Ramos (cell line): ENCODE data around the gene LAP3.

Source experiments
- in situ Hi-C: fragments of 300-500 bp; cut with MboI; formaldehyde crosslinking; loops from one replicate; pipeline ENCODE4 v1.14.3; 2022; ENCODE audit warnings: low sequenced_read_pairs; ENCODE audit not compliant: unreplicated experiment

LAP3 gene

DNA sequence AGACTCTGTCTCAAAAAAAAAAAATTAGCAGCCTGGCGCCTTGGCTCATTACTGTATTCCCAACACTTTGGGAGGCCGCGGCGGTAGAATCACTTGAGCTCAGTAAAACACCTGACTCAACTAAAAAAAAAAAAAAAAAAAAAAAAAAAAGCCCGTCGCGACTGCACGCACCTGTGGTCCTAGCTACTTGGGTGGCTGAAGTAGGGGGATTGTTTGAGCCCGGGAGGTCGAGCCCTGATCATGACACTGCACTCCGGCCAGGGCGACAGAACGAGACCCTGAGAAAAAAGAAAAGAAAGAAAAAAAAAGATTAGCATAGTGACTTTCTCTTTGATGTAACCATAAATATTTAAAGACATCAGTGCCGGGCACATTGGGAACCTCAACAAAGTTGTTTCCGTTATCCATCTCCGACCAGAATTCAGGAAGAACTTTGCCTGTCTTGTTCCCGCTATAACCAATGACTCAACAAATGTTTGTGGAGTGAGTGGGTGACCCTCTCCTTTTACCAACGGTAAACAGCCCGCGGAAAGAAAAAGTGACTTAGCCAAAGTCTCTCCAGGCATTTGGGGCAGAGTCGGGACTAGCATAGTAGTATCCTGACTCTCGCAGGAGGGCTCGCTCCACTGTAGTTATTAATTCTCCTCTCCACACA, 36.9 kb downstream of the LAP3 start:
- in situ Hi-C loops: no loop called here

DNA sequence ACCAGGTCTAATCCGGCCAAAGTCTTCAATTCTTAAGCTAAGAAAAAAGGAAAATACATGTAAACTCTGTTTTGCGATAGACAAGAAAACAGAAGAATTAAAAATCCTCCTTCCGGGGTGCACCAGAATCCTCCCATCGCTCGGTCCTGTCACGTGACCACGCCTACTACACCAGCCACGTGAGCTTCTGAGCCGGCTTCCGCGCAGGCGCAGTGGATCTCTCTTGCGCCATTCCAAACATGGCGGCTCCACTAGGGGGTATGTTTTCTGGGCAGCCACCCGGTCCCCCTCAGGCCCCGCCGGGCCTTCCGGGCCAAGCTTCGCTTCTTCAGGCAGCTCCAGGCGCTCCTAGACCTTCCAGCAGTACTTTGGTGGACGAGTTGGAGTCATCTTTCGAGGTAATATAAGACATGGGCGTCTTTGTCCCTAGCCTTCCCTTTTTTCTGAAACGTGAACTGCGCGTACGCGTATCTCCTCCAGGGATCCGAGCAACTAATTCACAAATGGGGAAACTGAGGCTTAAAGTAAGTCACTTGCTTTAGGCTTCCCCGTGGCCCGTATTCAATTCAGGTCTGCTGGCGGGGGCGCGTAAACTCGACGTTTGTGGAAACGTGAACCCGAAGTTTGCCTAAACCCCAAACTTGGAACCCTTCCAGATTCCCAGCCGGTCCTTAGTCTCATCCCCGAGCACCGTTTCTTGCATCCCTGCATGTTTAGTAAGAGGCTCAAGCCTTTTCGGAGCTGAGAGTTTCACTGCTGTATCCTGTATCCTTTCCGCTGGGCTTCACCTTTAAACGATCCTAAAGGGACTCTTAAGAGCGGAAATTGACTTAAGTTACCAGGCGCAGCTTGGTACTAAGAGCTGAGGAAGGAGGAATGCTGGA, 37.7 kb downstream of the LAP3 start, which contains the start of gene MED28:
TSS of gene MED28 (plus strand) at position 226 of the 884 bp plus-strand sequence. CDS start at position 240, 14 bp downstream.
- in situ Hi-C loops: no loop called here

DNA sequence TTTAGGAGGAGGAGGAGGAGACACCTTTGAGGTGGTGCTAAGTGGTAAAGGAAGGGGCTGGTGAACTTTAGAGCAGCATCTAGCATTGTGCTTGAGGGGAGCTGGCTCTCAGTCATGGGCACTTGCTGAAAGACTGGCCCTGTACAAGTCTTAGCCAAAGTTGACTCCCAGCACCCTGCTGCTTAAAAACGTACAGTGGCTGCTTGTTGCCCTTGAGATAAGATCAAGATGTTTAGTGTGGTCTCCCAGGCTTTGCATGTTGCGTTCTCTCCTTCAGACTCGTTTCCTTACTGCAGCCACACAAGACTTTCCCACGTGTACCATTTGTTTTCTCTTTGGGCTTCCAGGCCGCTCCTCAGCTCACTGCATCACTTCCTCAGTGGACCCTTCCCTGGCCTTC, 39.3 kb downstream of the LAP3 start:
- in situ Hi-C loops: no loop called here

DNA sequence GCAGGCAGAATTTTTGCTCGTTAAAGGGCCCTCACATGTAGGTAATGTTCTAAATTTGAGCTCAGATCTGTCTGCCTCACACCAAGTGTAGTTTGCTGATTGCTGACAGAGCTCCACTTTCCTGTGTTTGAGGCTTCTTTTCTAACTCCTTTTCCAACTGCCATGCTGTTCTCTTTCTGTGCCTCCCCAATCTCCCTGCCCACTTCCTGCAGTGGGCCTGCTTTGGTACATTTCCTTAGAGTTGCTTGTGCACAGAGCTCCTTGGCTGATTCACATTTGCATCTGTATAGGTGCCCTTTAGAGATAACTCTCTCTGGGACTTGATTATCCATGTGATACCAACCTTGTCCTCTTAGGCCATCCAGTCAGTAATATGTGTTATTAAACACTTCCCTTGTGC, 41.9 kb downstream of the LAP3 start:
- in situ Hi-C loops: no loop called here

DNA sequence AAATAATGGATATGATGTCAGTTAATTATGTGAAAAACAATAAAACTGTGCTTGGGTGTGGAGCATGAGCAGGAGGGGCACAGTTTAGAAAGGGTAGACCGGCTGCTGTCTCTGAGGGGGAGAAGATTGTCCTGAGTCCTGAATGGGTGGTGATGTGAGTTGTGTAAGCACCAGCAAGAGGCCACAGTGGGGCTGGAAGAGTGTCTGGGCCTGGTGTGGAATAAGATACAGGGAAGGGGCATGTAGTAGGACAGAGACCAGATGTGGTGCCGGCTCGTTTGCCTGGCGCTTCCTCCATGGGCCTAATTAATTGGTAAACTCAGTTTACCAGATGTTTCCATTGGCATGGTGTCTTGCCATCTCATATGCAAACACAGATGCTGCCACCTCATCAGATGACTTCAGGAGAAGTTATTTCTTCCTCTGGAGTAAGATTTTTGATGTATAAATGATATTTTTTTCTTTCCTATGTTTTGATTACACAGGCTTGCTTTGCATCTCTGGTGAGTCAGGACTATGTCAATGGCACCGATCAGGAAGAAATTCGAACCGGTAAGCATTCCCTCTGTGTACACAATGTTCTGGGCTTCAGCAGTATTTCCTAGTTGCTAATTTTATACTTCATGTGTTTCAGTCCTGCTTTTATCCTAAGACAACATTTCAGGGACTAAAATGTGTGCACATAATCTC, 42.6 kb downstream of the LAP3 start:
- in situ Hi-C loops: no loop called here

DNA sequence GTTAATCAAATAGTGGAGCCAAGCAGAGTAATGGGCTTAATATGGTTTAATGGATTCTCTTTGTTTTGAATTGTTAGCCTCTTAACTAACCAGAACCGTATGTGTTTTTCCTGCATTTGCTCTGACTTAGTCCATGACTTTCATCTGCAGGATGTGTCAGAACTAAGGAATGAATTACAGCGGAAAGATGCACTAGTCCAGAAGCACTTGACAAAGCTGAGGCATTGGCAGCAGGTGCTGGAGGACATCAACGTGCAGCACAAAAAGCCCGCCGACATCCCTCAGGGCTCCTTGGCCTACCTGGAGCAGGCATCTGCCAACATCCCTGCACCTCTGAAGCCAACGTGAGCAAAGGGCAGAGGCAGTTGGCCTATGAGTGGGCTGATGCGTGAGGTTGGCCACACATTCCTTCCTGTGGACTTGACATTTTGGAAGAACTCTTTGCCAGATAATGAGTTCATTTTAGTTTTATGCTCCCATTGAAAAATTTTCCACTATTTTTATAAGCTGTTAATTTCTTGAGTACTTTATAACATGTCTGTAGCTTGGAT, 46.5 kb downstream of the LAP3 start:
- in situ Hi-C loops: no loop called here

DNA sequence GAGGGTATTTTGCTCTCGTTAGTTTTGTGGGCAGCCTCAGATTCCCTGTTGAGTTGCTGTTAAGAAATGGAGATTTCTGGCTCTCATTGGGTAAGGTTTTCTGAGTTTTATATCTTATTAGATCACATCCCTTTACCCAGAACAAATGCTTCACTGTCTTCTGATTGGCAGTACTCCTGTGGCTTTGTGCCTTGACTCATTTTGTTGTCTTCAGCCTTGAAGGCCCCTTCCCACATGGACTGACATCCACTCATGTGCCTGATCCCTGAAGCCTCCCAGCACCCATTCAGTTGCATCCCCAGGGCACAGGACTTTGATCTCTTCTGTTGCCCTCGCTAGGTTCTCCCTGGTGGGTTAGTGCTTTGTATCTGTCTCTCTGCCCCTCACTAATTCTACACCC, 47.8 kb downstream of the LAP3 start:
- in situ Hi-C loops: no loop called here

DNA sequence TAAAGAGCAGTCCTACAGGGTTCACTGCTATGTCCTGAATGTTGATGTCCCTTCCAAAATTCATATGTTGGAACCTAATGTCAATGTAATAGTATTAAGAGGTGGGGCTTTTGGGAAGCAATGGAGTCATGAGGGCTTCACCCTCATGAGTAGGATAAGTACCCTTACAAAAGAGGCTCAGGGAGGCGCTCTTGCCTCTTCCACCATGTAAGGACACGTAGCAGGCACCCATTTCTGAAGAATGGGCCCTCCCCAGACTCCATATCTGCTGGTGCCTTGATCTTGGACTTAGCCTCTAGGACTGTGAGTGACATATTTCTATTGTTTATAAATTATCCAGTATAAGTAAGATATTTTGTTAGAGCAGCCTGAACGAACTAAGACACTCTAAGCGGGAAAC, 53.2 kb downstream of the LAP3 start:
- in situ Hi-C loops: no loop called here

DNA sequence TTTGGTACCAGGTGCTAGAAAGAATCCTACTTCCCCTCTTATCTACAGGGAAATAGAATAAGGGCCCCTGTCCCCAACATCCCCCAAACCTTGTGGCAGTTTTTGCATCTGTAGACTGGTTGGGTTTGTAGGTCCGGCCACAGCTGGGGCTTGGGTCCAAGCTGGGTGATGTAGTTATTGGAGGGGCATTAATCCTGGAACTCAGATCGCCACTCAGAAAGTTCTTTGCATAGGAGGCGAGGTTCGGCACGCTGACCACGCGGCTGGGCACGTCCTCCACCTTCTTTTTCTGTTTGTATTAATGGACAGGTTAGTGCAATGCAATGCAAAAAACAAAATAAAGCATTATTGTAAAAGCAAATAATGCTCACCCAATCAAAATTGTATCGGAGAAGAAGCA, 56.6 kb downstream of the LAP3 start:
- in situ Hi-C loops: no loop called here

DNA sequence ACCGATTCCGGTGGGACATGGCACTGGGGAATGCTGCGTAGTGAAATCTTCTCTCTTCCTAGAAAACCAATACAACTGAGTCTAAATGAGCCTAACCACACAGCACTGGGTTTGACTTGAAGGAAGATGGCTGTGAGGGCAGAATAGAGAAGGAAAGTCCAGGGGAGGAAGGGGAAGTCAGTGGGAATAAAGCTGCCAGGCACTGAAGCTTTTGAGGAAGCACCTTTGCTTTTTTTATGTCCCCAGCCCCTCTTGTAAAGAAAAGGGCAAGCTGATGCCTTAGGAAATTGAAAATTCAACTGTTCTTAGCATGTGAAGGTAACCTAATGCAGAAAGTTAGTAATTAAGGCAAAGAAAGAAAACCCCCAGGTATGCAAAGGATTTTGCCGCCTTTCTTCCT, 58.1 kb downstream of the LAP3 start:
- in situ Hi-C loops: loop anchor here (5.0 kb wide), 1 partner anchor 88 kb away; no protein-coding TSS in a partner anchor

DNA sequence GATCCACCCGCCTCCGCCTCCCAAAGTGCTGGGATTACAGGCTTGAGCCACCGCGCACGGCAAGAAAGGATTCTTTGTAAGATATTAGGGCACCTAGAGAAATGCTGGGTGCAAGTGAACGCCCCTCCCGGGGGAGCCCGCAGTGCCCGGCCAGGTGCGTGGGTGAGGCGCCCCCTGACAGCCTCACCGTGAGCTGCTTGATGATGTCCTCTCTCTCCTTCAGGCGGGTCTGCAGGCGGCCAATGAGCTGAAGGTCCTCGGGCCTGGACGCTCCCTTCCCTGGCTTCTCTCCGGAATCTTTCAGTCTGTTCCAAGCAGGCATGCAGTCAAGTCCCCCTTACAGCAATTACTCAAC, 59.3 kb downstream of the LAP3 start:
- in situ Hi-C loops: loop anchor here (5.0 kb wide), 1 partner anchor 89 kb away; no protein-coding TSS in a partner anchor

DNA sequence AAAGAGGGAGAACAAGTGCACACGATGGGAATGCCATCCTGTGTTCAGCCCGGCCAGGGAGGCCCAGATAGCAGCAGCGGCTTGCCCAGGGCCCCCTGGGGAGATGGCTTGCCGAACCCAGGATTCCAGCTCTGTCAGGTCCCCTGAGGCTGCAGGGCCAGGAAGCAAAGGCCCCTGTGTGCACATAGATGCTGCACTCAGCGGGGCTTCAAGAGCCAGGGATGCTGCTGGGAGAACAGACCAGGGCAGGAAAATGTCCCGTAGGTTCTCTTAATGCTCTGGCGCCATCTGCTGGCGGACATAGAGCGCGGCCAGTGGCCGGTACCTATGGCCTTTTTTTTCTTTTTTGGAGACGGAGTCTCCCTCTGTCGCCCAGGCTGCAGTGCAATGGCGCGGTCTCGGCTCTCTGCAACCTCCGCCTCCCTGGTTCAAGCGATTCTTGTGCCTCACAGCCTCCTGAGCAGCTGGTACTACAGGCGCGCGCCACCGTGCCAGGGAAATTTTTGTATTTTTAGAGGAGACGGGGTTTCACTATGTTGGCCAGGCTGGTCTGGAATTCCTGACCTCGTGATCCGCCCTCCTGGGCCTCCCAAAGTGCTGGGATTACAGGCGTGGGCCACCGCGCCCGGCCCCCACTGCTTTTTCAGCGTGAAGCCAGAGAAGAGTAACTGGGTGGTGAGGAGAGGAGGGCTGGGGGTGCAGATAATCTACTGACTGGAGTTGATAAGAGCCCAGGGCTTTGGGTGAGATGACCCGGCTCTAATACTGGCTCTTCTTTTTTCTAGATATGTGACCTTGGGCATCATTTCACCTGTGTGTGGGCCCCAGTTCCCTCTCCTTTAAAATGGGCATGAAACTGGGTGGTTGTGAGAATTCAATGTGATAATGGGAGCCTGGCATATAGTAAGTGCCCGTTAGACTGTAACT, 60.0 kb downstream of the LAP3 start:
- in situ Hi-C loops: loop anchor here (5.0 kb wide), 1 partner anchor 90 kb away; no protein-coding TSS in a partner anchor

DNA sequence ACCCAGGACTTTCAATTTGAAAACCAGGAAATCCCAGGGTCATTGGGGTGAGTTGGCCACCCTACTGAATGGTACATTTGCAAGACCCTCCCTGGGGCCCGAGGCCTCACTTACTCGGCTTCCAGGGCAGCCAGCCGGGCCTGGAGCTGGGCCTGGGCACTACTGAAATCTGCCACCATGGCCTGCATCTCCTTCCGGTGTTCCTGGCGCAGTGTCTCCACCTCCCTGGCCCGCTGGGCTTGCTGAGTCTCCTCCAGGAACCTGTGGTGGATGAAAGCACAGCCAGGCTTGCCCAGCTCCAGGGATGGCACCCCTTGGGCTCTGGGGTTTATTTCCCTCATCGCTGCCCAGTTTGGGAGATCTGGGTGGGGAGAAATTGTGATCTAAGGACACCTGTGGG, 62.1 kb downstream of the LAP3 start:
- in situ Hi-C loops: loop anchor here (5.0 kb wide), 1 partner anchor 92 kb away; no protein-coding TSS in a partner anchor

DNA sequence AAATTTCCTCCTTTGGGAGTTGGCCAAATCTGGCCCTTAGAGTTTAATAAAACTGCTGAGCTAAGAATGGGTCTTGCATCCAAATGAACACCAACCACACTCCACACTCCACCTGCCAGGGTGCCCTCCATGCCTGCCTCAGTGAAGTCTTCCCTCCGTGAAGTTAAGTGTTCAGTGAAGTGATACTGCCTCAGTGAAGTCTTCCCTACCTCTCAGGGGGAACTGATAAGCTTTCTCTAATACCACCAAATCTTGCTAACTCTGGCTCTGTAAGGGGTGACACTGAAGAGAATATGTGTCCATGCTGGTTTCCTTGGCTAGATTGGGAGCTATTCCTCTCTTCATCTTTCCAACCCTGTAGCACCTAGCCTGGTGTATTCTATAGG, 65.4 kb downstream of the LAP3 start:
- in situ Hi-C loops: no loop called here

DNA sequence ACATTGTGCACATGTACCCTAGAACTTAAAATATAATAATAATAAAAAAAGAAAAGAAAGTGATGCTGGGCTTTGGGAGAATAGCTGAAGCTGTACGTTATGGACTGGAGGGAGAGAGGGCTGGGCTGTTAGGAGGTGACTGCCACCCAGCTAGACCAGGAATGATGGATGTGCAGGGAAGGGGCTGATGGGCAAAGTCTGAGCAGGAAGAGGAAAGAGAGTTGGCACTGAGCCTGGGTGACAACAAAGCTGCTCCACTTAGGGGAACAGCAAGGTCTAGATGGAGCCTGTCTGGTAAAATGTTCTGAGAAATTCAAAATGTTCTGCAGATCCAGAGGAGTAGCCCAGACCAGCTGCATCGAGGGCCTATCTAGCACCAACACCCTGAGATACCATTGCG, 69.7 kb downstream of the LAP3 start:
- in situ Hi-C loops: no loop called here

DNA sequence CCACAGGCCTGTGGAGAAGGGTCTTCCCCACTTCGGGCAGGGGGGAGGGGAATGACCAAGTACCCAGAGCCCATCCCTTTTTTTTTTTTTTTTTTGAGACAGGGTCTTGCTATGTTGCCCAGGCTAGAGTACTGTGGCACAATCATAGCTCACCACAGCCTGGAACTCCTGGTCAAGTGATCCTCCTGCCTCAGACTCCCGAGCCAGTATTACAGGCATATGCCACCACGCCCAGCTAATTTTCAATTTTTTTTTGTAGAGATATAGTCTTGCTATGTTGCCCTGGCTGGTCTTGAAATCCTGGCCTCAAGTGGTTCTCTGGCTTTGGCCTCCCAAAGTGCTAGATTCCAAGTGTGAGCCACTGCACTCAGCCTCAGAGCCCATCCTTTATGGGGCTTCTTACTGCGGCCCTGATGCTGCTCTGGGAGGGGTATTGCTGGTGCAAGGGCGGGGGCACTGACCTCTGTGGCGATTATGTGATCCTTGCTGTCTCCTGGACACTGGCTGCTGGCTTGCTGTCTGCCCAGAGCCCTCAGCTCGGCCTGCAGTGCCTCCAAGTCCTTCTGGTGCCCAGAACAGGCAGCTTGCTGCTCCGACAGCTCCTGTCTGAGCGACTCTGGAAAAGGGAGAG, 70.3 kb downstream of the LAP3 start:
- in situ Hi-C loops: no loop called here

DNA sequence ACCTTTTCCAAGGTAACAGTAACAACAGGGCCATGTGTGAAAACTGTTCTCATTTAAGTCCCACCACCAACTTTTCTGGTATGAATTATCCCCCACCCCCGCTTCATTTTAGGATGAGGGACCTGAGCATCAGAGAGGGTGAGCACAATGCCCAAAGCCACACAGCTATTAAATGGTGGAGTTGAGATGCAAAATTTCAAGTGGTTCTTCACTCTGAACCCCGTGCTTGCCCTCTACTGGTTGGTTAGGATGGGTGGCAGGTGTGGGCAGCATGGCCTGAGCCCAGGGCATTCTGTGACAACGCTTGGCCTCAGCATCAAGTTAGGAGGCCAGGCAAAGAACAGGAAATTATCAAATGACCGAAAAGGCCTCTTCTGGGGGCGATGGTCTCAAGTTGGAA, 70.9 kb downstream of the LAP3 start:
- in situ Hi-C loops: no loop called here

DNA sequence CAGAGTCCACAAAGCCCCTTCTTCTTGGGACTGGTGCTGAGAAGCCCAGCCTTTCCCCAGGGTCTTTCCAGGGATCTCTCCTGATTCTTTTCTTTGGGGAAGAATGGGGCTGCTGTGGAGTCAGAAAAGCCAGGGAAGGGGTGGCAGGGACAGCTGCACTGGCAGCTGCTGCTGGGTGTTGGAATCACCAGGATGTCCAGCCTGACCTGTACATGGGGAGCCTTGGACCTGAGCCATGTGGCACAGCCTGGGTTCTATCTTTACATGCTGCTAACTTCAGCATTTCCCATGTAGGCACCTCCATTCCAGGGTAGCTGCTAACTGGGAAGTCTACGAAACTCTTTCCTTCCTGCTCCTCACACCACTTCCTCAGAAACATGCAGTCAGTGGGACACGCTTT, 73.4 kb downstream of the LAP3 start:
- in situ Hi-C loops: no loop called here

DNA sequence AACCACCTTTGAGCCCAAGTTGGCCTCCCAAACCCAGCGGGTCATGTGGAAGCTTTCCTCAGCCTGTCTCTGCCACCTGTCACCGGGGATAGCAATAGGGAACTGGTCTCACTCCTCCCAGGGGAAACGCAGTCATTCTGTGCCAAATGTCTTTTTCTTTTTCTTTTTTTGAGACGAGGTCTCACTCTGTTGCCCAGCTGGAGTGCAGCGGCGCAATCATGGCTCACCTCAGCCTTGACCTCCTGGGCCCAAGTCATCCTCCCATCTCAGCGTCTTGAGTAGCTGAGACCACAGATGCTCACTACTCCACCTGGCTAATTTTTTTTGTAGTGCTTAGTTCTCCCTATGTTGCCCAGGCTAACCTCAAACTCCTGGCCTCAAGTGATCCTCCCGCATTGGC, 77.7 kb downstream of the LAP3 start:
- in situ Hi-C loops: no loop called here
